Measurements from ENCODE around the gene BRSK1.

DNA sequence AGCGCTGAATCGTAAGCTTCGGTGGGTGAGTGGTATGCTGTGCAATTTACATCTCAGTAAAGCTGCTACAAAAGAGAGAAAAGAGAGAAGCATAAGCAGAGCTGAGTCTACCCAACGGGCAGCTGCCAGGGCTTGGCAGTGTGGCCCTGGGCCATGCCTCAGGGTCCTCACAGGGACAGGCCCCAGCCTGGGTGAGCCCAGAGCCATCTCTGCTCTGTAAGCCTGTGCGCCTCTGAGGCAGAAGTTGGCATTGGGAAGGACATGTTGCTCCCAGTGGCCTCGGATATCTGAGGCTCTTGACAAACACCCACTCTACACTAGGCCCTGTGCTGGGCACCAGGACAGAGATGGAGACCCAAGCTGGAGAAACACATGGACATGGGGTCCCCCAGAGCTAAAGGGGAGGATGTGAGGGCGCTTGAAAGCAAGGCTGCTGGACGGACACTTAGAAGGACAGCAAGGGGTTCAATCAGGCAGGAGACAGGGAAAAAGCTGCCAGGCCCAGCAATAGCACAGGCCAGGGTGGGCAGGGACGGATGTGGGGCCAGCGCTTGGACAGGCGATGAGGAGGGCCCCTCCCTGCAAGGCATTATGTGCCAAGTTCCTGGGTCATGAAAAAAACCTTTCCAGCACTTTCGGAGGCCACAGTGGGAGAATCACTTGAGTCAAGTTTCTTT is 39.7 kb upstream of the BRSK1 start:
- TF ChIP-seq, protein P1, sequence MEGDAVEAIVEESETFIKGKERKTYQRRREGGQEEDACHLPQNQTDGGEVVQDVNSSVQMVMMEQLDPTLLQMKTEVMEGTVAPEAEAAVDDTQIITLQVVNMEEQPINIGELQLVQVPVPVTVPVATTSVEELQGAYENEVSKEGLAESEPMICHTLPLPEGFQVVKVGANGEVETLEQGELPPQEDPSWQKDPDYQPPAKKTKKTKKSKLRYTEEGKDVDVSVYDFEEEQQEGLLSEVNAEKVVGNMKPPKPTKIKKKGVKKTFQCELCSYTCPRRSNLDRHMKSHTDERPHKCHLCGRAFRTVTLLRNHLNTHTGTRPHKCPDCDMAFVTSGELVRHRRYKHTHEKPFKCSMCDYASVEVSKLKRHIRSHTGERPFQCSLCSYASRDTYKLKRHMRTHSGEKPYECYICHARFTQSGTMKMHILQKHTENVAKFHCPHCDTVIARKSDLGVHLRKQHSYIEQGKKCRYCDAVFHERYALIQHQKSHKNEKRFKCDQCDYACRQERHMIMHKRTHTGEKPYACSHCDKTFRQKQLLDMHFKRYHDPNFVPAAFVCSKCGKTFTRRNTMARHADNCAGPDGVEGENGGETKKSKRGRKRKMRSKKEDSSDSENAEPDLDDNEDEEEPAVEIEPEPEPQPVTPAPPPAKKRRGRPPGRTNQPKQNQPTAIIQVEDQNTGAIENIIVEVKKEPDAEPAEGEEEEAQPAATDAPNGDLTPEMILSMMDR (conservative IDR thresholded peaks at IDR 0.05; ENCODE audit: low read length) = no peak
- no peak for TF ChIP-seq EZH2phosphoT487 (IDR thresholded peaks at IDR 0.05; ENCODE audit: borderline replicate concordance)
